GM23248 (cell line): ENCODE data around the gene SUSD6. TPM values are rescaled to one million over a fixed set of nuclear protein-coding genes. Genes with fewer than 3 reads are reported as not detected.

ENCODE experiments used
- DNase-seq: peaks from one replicate; pipeline ENCODE4 v3.0.0-alpha.2; 2015
- H2AFZ ChIP-seq: fragments of 200-600 bp; sonication (generic); 2 replicates; pipeline ENCODE4 v1.6.1; 2016; ENCODE audit warnings: antibody characterized with exemption
- H3F3A ChIP-seq: fragments of 200-600 bp; sonication (generic); 2 replicates; pipeline ENCODE4 v1.6.1; 2016; ENCODE audit warnings: mild to moderate bottlenecking, antibody characterized with exemption, mixed run types; ENCODE audit not compliant: insufficient read depth
- H3K27ac ChIP-seq: fragments of 200-600 bp; sonication (generic); 2 replicates; pipeline ENCODE4 v1.5.1; 2016; ENCODE audit warnings: mild to moderate bottlenecking
- H3K27me3 ChIP-seq: fragments of 200-600 bp; sonication (generic); replicated peaks from 2 replicates; pipeline ENCODE4 v1.6.1; 2016; ENCODE audit warnings: mild to moderate bottlenecking; ENCODE audit not compliant: insufficient read depth
- H3K36me3 ChIP-seq: fragments of 200-600 bp; sonication (generic); 2 replicates; pipeline ENCODE4 v1.6.1; 2016; ENCODE audit warnings: low read depth, mild to moderate bottlenecking
- H3K4me1 ChIP-seq: fragments of 200-600 bp; sonication (generic); 2 replicates; pipeline ENCODE4 v1.6.1; 2016; ENCODE audit warnings: mild to moderate bottlenecking; ENCODE audit not compliant: insufficient read depth
- H3K4me2 ChIP-seq: fragments of 200-600 bp; sonication (generic); one replicate; pipeline ENCODE4 v1.6.1; 2016; ENCODE audit warnings: mild to moderate bottlenecking; ENCODE audit not compliant: unreplicated experiment
- H3K4me3 ChIP-seq: fragments of 200-600 bp; sonication (generic); 2 replicates; pipeline ENCODE4 v1.5.1; 2016; ENCODE audit warnings: mild to moderate bottlenecking
- H3K79me2 ChIP-seq: fragments of 200-600 bp; sonication (generic); 2 replicates; pipeline ENCODE4 v1.6.1; 2016; ENCODE audit warnings: mild to moderate bottlenecking; ENCODE audit not compliant: insufficient read depth
- H3K9ac ChIP-seq: fragments of 200-600 bp; sonication (generic); 2 replicates; pipeline ENCODE4 v1.6.1; 2016; ENCODE audit warnings: mild to moderate bottlenecking
- H3K9me2 ChIP-seq: fragments of 200-600 bp; sonication (generic); 2 replicates; pipeline ENCODE4 v1.6.1; 2016; ENCODE audit warnings: mixed run types, mild to moderate bottlenecking, moderate library complexity; ENCODE audit not compliant: insufficient read depth
- H3K9me3 ChIP-seq: fragments of 200-600 bp; sonication (generic); one replicate; pipeline ENCODE4 v1.6.1; 2017; ENCODE audit warnings: low read depth
- H4K20me1 ChIP-seq: fragments of 200-600 bp; sonication (generic); 2 replicates; pipeline ENCODE4 v1.6.0; 2016; ENCODE audit not compliant: insufficient read depth
- EZH2 ChIP-seq: fragments of 200-600 bp; sonication (generic); IDR thresholded peaks from 2 replicates; pipeline ENCODE4 v1.6.1; 2018; ENCODE audit warnings: antibody characterized with exemption, mild to moderate bottlenecking; ENCODE audit not compliant: insufficient read depth, poor library complexity, severe bottlenecking
- EZH2phosphoT487 ChIP-seq: fragments of 200-600 bp; sonication (generic); IDR thresholded peaks from 2 replicates; pipeline ENCODE4 v1.6.1; 2018; ENCODE audit warnings: antibody characterized with exemption, moderate library complexity, mild to moderate bottlenecking, low read depth; ENCODE audit not compliant: insufficient read depth
- WGBS, 2 experiments: methylation state at CpG; one replicate each; pipeline ENCODE4 v1.1.6; 2015 to 2017; ENCODE audit warnings: low lambda C conversion rate in 2 of 2, low coverage in 1 of 2; ENCODE audit errors: missing lambda C conversion rate in 2 of 2; 5-methylcytosine and 5-hydroxymethylcytosine counted together
- in situ Hi-C: fragments of 300-500 bp; cut with MboI; formaldehyde crosslinking; loops from 2 replicates; pipeline ENCODE4 v1.15.0; 2020
- polyA plus RNA-seq: library from polyadenylated mRNA; unstranded; fragments of >200 nt; fragmentation: Nextera tagmentation; extraction: Ambion mirVana; gene quantifications from 2 replicates; pipeline ENCODE4 v1.2.1, GENCODE V29; 2016
- total RNA-seq: library from RNA; depleted of rRNA; stranded (reverse); fragments of >200 nt; shearing (Covaris generic); gene quantifications from 2 replicates; pipeline ENCODE4 v1.2.3, GENCODE V29; 2014

The SUSD6 gene
- total and polyA plus RNA-seq, 2 experiments from 2014 or later: 12.2 to 24.1 TPM

DNA sequence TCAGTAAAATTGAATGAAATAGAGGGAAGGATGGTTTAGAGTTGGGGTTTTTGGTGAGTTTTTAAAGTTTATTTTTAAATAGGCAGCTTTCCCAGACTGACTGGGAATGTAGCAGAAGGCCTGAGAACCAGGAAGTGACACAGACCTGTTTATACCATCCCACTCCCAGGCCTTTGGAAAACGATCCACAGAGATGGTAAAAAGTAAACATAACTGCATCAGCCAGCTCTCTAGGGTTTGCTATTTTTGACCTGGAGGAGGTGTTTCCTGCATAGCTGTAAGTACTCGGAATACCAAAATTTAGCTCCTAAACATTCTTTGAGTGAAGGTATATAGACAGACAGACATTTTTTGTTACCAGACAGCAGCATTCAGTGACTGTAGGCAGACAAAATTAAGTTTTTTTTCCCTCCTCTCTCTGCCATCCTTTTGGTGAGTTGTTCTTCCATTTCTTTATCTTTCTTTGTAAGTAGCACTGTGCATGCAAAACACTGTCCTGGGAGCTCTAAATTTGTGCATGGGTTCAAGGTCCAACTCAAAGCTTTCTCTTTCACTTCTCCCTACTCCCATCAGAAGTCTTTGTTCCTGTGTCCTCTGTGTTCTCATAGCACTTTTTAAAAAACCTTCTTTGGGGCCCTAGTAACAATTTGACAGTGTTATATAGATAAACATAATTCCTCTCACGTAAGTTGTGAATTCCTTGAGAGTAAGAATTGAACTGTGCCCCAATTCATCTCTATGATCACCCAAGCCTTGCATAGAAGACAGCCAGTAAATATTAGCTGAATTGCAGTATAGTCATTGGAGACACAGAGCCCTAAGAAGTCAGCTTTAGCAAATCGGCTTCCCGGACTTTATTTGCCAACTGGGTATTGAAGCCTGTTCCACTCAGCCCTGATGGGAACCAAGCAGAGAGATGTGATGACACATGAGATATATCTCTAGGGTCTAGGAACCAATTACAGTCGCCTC, 37.4 kb downstream of the SUSD6 start:
- peak overlapping the region; percentile 43 for H3K4me3 ChIP-seq
- H3K4me2 ChIP-seq: peak overlapping the region; percentile 81
- WGBS, 2 experiments: 17 to 18% methylated on average over 6 of the region's 6 CpGs
- H2AFZ ChIP-seq: 0 out of 2 replicates have a peak overlapping the region, but pooled peaks have one; percentile 14
- peak; percentile 75 for DNase-seq
- no peaks in the 10 kb centered on the region for H3K27me3 ChIP-seq
- H3K9me3 ChIP-seq: no peaks in the 10 kb centered on the region
- no peak for TF ChIP-seq EZH2
- TF ChIP-seq EZH2phosphoT487: no peak
- H3K4me1 ChIP-seq: peaks cover 50% of the 10 kb centered on the region
- no peaks in the 10 kb centered on the region for H3K9me2 ChIP-seq
- peak overlapping the region; percentile 55 for H3K9ac ChIP-seq
- peaks cover 5% of the 10 kb centered on the region; the same call in 1 of the 2 replicates for H4K20me1 ChIP-seq
- H3F3A ChIP-seq: peaks cover 20% of the 10 kb centered on the region
- peak overlapping the region; percentile 74 for H3K27ac ChIP-seq
- no peaks in the 10 kb centered on the region for H3K36me3 ChIP-seq
- H3K79me2 ChIP-seq: peaks cover 100% of the 10 kb centered on the region
- in situ Hi-C loops: no loop called here

- H3K4me1 ChIP-seq: peaks cover 50% of the 10 kb centered on the region
- WGBS, 2 experiments: 88 to 94% methylated on average over 3 of the region's 3 CpGs
Observed at GRCh38 chr14:69650948-69651369, 39.6 kb downstream of the SUSD6 start.

GRCh38 chr14:69651664-69652063, 40.3 kb downstream of the SUSD6 start:
- no peaks in the 10 kb centered on the region for H3K27me3 ChIP-seq
- peaks cover 100% of the 10 kb centered on the region for H3K79me2 ChIP-seq
- in situ Hi-C loops: no loop called here
- H3K4me1 ChIP-seq: peaks cover 50% of the 10 kb centered on the region
- DNase-seq: peak; percentile 39
- no peak overlapping the region for H3K27ac ChIP-seq
- no peak overlapping the region for H3K9ac ChIP-seq
- H2AFZ ChIP-seq: no peak overlapping the region
- no peak overlapping the region for H3K4me3 ChIP-seq
- 83 to 88% methylated on average over 1 of the region's 1 CpG for WGBS, 2 experiments
- peaks cover 3% of the 10 kb centered on the region; the same call in 1 of the 2 replicates for H4K20me1 ChIP-seq
- peaks cover 20% of the 10 kb centered on the region for H3F3A ChIP-seq
- H3K9me2 ChIP-seq: no peaks in the 10 kb centered on the region
- TF ChIP-seq EZH2 (no peak), EZH2phosphoT487 (no peak)
- no peaks in the 10 kb centered on the region for H3K36me3 ChIP-seq
- no peaks in the 10 kb centered on the region for H3K9me3 ChIP-seq
- H3K4me2 ChIP-seq: peak overlapping the region; percentile 60

More at GRCh38 chr14:69650948-69651369, 39.6 kb downstream of the SUSD6 start:
- no peak overlapping the region for H3K4me3 ChIP-seq
- in situ Hi-C loops: no loop called here
- 0 out of 2 replicates have a peak overlapping the region, but pooled peaks have one; percentile 8 for H3K27ac ChIP-seq
- no peaks in the 10 kb centered on the region for H3K27me3 ChIP-seq
- no peak overlapping the region for H3K9ac ChIP-seq
- H3K79me2 ChIP-seq: peaks cover 100% of the 10 kb centered on the region
- H3K9me3 ChIP-seq: no peaks in the 10 kb centered on the region
- H2AFZ ChIP-seq: no peak overlapping the region
- H3K36me3 ChIP-seq: no peaks in the 10 kb centered on the region
- DNase-seq: peak; percentile 28
- TF ChIP-seq EZH2 (no peak), EZH2phosphoT487 (no peak)
- H3K4me2 ChIP-seq: peak overlapping the region; percentile 60
- no peaks in the 10 kb centered on the region for H3K9me2 ChIP-seq
- H3F3A ChIP-seq: peaks cover 20% of the 10 kb centered on the region
- H4K20me1 ChIP-seq: peaks cover 3% of the 10 kb centered on the region; the same call in 1 of the 2 replicates

GRCh38 chr14:69652942-69653684, 41.7 kb downstream of the SUSD6 start:
- H3K36me3 ChIP-seq: no peaks in the 10 kb centered on the region
- peaks cover 52% of the 10 kb centered on the region for H3K4me1 ChIP-seq
- peaks cover 100% of the 10 kb centered on the region for H3K79me2 ChIP-seq
- TF ChIP-seq EZH2: no peak
- peak; percentile 32 for DNase-seq
- 81 to 84% methylated on average over 10 of the region's 10 CpGs for WGBS, 2 experiments
- H3K27ac ChIP-seq: no peak overlapping the region
- in situ Hi-C loops: no loop called here
- no peaks in the 10 kb centered on the region for H3K9me2 ChIP-seq
- H4K20me1 ChIP-seq: peaks cover 3% of the 10 kb centered on the region; the same call in 1 of the 2 replicates
- H3K27me3 ChIP-seq: no peaks in the 10 kb centered on the region
- H3F3A ChIP-seq: peaks cover 17% of the 10 kb centered on the region
- no peak overlapping the region for H3K4me3 ChIP-seq
- no peak overlapping the region for H2AFZ ChIP-seq
- H3K9me3 ChIP-seq: no peaks in the 10 kb centered on the region
- H3K9ac ChIP-seq: no peak overlapping the region
- H3K4me2 ChIP-seq: no peak overlapping the region
